ENCODE measurements around the gene MRPS10.

The MRPS10 gene

DNA sequence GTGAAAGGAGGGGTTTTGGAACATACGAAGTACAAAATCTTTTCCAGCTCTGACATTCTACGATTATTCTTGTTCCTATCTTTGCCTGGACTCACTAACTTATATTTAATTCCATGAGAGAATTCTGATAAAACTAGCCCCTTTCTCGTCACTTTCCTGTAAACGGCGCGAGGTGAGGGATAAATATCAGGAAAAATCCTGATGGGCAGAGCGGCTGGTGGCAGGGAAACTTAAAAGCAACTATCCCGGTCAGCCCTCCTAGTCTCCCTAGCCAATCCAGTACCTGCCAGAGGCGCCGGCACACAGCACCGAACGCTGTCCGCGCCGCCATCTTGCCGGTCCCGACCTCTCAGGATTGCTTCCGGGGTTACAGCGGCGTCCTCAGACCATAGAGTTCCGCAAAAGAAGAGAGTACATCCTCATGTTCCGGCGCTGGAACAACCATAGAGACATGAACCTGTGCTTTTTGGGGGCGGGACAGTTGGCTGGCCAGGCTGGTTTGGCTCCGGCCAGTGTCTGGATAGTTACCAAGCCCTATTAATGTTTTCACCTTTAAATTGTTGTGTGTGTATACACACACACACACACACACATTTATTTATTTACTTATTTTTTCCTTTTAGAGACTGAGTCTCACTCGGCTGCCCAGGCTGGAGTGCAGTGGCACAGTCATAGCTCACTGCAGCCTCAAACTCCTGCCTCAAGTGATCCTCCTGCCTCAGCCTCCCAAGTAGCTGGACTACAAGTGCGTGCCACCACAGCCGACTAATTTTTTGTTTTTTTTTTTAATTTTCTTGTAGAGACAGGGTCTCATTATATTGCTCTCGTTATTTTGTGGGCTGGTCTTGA is at the start of gene MRPS10:
Gene MRPS10 (minus strand): TSS at position 343 of the 849 bp plus-strand sequence. CDS start 12 bp downstream, at position 331.
- DNase-seq = peak; percentile 97

DNA sequence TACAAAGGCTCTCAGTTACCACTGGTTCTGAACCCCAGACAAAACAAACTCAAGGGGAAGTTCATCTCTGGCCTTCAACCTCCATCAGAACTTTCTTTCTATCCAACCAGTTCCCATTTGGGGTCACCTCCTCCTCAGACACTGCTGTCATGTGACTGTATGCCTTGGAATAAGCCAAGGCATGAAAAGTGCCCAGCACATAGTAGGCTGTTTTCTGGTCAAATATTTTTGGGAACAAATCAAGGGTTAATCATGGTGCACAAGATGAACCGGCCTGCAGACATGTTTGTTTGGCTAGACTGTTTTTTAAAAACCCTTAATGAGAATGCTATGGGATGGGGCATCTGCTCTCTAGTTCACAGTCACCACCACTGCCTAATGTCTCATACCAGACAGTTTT is 48.9 kb upstream of the MRPS10 start:
- DNase-seq = no peak

DNA sequence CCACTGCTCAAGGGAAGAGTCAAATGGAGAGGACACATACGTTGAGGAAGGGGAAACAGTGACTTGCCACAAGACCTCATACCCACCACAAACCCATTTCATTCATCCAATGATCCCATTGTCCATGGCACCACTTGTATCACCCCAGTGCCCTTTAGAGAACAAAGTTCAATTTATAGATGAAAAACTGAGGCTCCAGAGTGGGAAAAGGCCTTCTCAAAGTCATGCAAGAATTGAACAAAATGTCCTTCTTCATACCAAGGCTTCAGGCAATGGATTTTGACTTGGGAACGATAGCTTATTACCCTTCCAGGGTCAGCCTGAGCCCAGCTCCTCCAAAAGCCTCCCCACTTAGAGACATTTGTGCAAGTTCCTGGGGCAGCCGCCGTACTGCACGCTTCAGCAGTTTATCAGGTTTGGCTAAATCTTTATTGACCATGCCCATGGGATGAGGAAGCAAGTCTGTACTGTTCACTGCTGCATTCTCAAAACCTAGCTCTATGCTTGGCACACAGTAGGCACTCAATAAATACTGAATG is 47.3 kb upstream of the MRPS10 start:
- DNase-seq = no peak

DNA sequence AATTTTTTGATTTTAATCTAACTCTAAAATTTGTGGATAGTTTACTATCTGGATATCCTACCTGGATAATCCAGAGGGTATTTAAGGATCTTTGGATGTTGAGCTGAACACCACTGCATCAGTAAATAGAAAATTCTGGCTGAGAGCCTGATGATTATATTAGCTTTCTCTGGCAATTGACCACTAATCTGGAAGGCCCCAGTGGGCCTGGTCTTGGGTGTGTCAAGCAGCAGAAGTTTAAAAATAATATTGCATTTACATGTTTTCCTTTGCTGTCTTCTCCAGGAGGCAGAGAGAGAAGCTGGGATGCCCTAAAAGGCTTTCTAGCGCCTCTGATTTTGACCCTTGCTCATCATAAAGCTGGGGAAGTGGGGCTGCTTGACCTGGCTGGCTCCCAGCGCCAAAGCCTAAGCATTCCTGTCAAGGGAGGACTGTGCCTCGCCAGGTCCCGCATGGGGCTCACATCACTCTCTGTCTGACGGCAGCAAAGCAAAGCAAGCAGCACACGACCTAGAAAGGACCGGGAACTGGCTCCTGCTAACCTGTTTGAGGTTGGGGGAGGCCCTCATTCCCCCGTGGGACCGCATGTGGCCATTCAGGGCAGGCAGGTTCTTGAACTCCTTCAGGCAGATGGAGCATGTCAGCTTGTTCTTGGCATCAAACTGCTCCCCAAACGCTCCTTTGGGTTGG is 46.6 kb upstream of the MRPS10 start:
- no peak for DNase-seq

DNA sequence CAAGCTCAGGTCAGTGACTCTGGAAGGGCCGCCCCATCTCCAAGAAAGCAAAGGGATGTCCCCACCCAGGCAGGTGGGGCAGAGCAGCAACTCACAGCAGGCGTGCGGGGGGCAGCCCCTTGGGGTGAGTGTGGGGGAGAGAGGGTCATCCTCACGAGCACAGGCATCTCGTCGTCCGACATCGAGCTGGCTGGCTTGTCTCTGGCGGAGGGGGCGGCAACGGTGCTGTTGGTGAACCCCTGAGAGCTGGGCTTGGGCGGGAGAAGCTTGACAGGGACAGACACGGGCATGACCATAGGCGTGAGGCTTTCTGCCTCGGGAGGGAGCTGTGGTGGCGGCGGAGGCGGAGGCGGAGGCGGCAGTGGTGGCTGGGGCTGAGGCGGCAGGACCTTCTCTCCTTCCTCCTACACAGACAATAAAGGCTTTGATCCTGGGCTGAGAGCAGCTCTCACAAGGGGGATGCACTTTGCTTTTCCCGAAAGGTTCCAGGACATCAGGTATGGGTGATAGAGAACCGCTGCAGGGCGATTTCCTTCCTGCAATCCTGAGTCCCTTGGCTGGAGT is 45.6 kb upstream of the MRPS10 start:
- DNase-seq = no peak

DNA sequence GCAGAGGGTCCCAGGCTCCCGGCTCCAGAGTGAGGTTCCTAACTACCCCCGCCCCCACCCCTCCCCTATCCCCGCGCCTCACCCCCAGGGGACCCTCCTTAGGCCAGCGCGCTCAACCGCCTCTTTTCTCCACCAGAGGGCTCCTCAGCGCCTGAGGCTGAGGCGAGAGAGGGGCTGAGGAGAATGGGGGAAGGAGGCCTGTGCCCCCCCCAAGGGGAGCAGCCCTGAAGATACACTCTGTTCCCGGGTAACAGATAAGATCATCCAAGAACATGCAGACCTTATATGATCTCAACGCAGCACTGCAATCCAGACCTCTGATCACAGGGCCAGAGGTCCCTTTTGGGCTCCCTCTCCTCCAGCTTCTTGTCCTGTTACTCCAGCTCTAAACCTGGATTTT is 43.3 kb upstream of the MRPS10 start:
- no peak for DNase-seq

DNA sequence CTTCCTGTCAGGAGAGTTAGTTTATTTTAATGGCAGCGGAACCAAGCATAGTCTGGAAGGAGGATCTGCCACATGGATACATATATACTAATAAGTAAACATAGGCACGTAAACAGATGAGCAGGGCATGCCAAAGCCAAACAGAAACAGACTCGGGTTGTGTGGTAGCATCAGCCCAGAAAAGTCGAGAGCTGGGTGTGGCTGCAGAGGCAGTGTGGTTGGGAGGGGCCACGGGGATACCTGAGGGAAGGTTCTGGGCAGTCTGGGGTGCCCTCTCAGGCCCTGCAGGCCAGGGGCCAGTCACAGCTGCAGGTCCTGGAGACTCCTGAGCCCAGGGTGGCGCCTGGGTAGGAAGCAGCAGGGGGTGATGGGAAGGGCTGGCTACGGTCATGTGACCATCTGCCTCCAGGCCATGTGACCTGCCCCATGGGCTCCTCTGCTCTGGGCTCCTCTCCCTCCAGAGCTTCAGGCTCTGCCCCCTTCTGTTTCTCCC is 42.8 kb upstream of the MRPS10 start:
- DNase-seq = no peak

DNA sequence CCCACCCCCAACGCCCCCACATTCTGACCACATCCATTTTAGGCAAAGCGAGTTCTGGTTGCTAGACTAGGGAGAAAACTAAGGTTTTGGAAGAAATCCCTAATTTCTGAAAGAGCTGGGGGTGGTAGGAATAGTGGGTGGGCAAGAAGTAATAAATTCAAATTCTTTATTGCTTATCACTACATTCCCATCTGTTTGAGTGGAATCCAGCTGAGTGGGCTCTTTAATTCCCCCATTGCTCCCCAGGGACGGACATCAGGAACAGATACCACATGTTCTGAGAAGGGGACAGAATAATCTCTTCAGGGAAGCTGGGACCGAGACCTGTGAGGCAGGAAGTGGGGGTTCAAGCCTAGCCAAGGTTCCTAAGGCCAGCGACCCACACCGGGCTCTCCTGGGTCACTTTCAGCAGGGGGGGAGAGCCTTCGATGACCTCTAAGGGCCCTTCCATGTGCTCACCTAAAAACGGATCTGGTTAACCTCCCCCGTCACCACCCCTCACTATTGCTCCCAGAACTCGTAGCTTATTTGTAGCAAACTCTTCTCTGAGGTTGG is 42.3 kb upstream of the MRPS10 start:
- DNase-seq = no peak

DNA sequence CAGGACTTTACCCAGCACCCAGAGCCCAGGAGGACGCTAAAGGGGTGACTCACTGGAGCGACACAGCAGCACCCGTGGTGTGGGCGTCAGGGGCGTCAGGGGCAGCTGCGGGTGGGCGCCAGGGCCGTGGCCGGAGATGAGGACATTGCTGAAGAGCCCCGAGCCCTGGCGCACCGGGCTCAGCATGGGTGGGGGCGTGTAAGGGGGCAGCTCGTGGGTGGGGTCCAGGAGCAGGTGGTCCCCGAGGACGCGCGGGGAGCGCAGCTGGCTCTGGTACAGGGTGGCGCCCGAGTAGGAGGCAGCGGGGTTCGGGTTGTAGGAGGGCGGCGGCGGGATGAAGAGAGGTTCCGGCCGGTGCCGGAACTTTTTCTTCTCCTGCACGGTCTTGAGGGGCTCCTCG is 41.6 kb upstream of the MRPS10 start:
- DNase-seq = no peak

DNA sequence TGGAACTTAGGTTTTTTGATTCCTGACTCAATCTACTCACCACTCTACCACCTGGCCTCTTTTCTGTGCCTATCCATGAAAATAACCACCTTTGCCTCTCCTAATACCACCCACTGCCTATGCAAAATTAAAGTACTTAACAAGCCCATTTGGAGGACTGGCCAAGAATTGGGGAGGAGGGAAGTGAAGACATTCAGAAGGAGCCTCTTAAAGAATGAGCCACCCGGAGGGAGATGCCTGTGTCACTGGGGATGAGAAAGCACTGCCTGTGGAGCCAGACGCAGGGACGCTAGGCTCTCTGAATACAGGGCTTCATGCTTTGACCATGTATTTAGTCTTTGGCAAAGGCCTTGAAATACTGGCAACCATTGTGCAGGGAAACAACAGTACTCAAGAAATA is 40.0 kb upstream of the MRPS10 start:
- no peak for DNase-seq

DNA sequence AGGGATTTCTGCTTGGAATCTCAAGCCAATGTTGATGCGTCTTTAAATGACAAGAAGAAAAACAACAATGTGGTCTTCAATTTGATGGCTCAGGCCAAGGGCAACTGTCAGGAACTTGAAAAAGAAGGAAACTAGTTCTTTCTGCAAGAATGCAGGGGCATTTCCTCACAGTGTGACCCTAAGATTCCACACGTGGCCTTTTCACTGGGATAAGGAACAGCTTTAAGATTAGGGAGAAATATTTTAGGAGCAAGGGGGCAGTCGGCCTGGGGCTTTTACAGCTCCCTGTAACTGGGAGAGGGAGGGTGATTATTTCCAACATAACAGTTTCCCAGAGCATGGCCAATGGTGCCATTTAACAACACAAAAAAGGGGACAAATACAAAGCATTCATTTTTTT is 39.4 kb upstream of the MRPS10 start:
- DNase-seq = no peak

DNA sequence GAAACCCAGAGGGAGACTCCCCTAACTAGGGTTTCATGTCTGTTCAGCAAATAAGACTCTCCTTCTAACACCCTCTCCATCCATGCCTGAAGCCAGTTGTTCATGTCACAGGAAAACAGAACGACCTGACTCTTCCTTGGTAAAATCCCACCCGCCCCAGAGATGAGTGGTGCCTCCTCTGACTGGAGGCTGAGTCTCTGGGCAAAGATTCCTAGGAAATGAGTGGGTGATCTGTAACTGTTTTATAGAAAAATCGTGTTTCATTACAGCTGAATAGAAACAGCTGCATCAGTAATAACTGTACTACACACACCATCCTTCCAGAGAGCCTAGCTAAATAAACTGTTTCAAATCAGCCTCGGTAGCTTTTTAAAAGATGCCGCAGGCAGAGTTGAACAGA is 37.4 kb upstream of the MRPS10 start:
- no peak for DNase-seq

DNA sequence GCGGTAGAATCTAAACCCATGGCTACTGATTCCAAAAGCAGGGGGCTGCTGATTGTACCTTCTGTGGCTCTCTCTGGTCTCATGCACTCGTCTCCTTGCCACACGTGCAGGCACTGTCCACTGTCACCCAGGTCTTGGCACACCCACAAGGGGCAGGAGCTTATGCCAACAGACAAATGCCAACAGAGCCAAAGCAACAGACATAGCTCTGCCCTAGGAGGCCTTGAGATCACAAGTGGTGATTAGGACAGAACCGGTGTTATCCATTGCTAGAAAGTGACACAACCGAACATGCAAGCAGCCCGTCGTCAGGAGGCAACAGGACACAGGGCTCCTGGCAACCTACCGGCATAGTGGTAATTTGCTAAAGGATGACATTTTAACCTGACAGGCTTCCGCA is 36.8 kb upstream of the MRPS10 start:
- no peak for DNase-seq

DNA sequence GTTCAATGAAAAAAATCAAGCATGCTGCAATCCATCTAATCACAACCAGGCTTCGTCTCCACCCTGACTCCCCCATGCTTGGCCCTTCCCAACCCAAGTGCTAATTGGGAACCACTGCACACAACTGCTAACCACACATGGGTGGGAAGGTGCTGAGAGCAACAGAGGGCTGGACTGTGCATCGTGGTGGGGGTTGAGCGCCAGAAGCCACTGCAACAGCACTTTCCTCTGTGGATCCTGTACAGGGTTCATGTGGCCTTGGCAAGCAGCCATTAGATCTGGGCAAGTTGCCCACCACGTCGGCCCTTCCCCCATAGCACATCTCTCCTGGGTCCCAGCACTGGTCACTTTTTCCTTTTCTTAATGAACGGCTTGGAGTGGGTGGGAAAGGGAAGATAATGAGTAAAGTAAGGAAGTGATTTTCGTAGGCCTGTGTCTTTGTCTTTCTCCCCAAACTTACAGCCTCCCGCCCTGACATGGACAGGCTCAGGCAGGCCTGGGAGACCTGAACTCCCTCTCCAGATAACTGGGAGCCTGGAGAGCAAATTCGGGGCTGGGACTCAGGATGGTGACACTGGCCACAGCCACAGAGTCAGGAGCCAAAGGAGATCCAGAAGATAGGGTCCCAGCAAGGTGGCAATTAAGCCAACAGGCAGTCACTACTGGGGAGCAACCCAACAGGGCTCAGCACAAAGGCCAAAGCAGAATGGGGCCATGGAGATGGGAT is 34.4 kb upstream of the MRPS10 start:
- DNase-seq = peak; percentile 87

DNA sequence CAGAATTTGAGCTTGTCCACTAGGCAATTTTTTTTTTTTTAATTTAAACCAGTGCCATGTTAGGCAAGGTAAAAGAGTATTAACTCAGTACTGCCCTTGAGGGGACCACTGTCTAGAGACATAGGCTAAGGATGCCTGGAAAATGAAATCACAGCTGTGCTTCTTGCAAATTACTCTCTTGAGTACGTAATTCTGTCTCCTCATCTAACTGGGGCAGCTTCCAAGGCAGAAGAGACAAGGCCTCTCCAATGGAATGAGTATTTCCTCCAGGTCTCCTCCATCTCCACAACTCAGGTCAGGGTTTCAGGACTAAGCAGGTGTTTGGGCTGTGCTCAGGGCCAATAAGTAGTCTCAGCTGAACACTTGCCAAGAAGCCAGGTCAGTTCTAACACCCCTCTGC is 33.8 kb upstream of the MRPS10 start:
- peak; percentile 79 for DNase-seq

DNA sequence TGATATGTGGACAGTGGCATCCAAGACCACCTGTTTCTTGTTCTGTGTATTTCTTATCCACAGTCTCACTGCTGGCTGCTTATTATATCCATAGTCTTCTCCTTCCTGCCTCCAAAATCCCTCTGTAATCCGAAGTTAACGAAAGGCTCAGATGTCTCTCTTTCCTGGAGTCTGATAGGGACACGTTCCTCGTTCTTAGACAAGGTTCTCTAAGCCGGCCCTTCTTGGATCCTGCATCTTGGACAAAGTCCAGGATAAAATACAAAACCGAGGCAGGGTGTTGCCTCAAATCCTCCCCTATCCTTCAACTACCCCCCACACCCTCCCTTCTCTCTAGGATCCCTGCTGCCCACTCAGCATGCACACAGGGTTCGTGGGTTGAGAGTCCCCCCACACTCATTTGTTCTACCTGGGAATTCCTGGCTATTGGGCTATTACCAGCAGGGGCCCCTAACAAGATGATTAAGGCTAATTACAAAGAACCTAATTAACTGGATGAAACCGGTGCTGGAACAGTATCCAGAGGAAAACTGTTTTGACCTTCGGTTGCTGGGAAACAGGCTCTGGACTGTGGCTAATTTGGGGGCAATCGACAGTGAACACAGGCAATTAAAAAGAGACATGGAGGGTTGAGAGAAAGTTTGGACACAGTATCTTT is 32.7 kb upstream of the MRPS10 start:
- DNase-seq = no peak

DNA sequence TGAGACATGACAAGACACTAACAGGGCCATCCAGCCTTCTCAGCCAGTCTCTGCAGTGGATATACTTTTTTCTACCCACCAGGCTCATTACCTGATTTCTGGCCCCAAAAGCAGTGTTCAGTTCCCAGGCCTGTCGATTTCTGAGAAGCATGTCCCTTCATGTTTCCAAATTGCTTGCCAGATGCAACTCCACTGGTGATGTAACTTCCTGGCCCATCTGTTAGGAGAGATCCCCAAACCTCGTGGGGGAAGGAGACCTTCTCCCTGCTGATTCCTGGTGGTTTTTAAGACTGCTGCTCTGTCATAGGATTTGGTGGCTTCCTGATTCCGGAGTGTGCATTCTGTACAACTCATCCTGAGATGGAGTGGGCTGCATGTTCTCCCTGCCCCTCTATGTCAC is 31.6 kb upstream of the MRPS10 start:
- no peak for DNase-seq

DNA sequence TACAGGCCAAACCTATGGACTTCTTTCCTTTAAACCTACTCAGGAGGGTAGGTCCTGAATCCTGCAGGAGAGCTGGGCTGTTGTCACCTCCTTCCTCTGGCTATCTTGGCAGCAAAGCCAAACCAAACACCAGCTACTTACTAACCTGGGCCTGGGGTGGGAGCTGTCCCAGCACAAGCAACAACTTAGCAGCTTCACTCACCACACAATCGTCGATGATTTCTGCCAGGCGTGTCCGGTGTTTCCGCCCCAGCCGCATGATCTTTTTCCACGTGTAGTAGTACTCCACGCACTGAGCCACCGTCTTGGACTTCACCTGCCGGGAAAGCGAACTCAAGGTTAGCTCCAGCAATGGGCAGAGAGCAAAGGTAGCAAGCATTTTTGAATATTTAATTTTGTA is 25.4 kb upstream of the MRPS10 start:
- no peak for DNase-seq

DNA sequence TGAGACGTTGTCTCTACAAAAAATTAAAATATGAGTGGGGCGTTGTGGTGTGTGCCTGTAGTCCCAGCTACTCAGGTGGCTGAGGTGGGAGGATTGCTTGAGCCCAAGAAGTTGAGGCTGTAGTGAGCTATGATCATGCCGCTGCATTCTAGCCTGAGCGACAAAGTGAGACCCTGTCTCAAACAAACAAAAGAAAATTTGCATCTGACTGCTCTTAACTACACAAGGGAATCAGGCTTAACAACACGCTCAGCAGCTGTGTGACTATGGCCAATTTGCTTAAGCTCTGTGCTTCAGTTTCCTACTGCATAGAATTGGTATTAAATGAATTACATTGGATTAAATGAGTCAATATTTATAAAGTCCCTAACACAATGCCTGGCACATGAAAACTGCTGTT is 24.3 kb upstream of the MRPS10 start:
- DNase-seq = no peak

DNA sequence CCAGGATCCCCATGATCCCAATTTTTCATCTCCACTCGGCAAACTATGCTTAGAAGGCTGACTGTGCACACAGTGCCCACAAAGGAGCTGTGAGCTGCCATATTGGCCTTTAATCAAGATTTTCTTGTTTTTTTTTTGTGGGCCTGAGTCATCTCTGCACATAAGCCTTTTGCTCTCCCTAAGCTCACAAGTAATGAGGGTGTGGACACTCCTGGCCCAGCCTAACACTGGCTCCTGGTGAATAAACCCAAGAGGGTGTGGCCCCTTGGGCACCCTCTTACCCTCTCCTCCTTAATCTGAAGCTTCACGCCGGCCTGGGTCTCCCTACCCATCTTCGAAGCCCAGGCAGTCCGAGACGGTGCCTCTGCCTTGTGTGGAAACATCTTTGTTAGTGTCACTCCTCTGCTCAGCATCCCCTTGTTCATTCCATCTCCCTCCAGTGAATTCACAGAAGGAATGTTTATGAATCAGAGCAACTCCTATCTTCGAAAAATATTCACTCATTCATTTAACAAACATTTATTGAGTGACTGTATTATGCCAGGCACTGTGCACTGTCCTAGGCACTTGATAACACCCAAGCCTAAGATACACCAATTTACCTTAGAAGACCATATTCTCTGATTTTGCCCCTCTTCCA is 22.2 kb upstream of the MRPS10 start:
- DNase-seq = peak; percentile 44

DNA sequence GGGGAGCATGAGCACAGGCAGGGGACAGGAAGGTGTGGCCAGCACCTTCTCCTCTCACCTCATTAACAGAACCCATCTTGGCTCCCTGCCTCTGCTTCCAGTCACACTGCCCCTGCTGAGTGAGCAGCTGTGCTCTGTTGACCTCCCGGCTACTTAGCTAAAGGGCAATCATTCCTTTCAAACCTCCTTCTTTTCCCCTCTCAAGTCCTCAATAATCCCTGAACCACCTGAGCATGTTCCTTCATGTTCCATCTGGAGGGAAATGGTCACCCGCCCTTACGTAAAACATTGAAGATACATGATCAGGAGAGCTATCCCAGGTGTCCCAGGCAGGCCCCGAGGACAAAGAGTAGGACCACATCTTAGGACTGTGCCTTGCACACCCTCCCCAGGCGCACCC is 21.7 kb upstream of the MRPS10 start:
- DNase-seq = peak; percentile 87

DNA sequence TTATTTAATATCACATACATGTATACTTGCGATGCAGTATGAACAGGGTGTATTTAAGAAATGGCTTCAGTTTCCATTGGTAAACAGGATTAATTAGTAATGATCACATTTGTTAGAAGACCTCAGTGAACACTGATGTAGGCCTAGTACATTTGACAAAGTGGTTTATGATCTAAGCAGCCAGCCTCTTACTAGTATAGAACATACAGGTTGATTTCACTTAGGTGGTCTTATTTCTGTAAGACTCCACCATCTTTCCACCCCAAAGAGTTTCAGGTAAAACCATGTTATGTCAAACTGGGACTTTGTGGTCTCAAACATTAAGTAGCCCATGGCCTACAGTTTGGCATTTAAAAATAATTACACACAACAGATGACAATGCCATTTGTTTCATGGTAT is 20.2 kb upstream of the MRPS10 start:
- no peak for DNase-seq
